ENCODE results near the gene CYSRT1.
"Not testable (repeated sequence)": the region's sequence is repeated elsewhere in the genome, so short reads cannot be mapped to it uniquely, and the experiment has no call there.

The CYSRT1 gene

GRCh38 chr9:137252555-137253506, 27.9 kb downstream of the CYSRT1 start:
- DNase-seq (ENCODE audit: low spot score): no peak

- no peak for DNase-seq (ENCODE audit: low spot score)
These were observed 29.0 kb downstream of the CYSRT1 start for GRCh38 chr9:137253717-137254623.

DNA sequence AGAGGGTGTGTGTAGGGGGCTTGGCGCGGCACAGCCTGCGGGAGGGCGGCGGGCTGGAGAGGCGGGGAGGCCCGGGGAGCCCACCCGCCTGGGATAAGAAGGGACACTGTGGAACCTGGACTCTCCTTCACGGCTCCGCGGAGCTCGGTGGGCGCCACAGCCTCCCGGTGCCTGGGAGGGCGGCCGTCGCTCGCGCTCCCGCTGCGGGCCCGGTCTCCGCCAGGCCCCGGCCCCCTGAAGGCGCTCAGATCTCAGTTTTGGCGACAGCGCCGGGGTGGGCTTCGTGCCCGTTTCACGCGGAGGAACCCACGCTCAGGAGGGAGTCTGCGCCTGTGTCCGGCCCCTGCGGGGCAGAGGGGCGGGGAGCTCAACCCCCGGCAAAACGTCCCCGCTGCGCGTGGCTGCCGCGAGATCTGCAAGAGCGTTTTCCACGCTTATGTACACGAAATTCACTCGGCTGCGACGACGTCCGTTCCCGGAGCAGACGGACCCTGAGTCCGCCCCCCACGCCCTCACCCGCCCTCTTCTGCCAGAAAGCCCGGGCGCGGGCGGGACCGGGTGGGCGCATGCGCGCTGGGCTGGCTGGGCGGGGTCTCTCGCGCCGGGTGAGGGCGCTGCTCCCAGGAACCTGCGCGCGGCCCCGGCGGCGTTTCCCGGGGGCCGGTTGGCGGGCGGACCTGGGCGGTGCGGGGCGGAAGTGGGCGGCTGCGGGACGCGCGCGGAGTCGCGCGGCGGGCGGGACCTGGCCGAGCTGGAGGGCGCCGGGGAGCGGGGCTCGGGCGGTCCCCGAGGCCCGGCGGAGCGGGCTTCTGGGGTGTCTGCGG, 29.9 kb downstream of the CYSRT1 start, which contains the start of gene NELFB:
Gene NELFB (plus strand): TSS at position 704 of the 824 bp plus-strand sequence.
- DNase-seq (ENCODE audit: low spot score): peak; percentile 93

GRCh38 chr9:137255448-137256114, 30.6 kb downstream of the CYSRT1 start:
- peak; percentile 29 for DNase-seq (ENCODE audit: low spot score)

DNA sequence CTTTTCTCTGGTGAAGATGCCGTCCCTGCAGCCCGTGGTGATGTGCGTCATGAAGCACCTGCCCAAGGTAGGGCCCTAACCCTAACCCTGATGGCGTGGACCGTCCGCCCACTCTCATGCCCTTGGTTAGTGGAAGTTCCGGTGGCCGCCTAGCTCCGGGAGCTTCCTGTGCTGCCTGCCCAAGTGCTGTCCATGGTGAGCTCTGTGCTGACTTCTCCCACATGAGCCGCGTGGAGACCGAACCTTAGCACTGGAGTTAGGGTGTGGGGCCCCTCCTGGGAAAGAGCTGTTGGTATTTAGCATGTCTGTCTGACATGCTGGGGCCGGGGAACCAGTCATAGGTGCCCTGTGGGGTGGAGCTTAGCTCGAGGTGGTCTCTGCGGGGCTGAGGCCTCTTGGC, 31.4 kb downstream of the CYSRT1 start:
- no peak for DNase-seq (ENCODE audit: low spot score)

DNA sequence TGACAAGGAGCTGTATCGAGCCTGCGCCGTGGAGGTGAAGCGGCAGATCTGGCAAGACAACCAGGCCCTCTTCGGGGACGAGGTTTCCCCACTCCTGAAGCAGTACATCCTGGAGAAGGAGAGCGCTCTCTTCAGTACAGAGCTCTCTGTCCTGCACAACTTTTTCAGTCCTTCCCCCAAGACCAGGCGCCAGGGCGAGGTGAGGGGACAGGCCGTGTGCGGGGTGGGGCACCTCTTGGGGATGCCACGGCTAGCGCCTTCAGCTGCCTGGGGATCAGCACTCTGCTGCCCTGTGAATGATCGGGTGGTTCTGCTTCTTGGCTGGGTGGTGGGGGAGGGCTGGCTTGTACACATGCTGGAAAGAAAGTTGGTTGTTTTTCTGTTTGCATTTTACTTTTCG, 31.9 kb downstream of the CYSRT1 start:
- DNase-seq (ENCODE audit: low spot score): no peak

DNA sequence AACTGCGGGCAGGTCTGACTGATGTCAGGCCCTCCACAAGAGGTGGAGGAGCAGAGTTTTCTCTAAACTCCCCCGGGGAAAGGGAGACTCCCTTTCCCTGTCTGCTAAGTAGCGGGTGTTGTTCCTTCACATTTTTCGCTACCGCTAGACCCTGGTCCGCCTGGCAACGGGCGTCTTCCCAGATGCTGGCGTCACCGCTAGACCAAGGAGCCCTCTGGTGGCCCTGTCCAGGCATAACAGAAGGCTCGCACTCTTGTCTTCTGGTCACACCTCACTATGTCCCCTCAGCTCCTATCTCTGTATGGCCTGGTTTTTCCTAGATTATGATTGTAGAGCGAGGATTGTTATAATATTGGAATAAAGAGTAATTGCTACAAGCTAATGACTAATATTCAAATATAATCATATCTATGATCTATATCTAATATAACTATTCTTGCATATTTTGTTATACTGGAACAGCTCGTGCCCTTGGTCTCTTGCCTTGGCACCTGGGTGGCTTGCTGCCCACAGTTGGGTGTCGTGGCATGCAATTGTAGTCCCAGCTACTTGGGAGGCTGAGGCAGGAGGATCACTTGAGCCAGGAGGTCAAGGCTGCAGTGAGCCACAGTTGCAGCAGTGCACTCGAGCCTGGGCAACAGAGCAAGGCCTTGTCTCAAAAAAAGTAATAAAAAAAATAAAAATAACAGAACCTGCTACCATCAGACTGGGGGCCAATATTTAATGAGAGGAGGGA, 37.4 kb downstream of the CYSRT1 start:
- DNase-seq (ENCODE audit: low spot score): not testable (repeated sequence)

- no peak for DNase-seq (ENCODE audit: low spot score)
These were observed 37.9 kb downstream of the CYSRT1 start for GRCh38 chr9:137262909-137263285.

GRCh38 chr9:137263506-137263905, 38.5 kb downstream of the CYSRT1 start:
- DNase-seq (ENCODE audit: low spot score): no peak

- DNase-seq (ENCODE audit: low spot score): no peak
These were observed 39.1 kb downstream of the CYSRT1 start for GRCh38 chr9:137264067-137264466.

DNA sequence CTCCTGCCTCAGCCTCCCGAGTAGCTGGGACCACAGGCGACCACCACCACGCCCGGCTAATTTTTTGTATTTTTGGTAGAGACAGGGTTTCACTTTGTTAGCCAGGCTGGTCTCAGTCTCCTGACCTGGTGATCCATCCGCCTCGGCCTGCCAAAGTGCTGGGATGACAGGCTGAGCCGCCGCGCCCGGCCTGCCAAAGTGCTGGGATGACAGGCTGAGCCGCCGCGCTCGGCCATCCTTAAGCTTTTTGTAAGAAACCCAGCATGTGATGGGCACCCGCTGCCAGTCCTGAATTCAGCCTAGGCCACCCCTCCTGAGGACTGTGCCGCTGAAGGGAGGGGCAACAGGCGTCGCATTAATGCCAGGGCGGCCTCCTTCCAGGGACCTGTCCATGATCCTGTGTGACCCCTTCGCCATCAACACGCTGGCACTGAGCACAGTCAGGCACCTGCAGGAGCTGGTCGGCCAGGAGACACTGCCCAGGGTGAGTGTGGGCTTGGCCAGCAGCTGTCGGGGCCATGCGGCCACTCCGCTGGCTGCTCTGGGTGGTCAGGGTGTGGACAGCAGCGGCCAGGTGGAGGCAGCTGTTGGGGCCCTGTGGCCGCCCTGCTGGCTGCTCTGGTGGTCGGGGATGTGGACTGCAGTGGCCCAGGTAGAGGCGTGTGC, 40.7 kb downstream of the CYSRT1 start:
- DNase-seq (ENCODE audit: low spot score): no peak

- DNase-seq (ENCODE audit: low spot score): no peak
These were observed 41.2 kb downstream of the CYSRT1 start for GRCh38 chr9:137266162-137266527.

DNA sequence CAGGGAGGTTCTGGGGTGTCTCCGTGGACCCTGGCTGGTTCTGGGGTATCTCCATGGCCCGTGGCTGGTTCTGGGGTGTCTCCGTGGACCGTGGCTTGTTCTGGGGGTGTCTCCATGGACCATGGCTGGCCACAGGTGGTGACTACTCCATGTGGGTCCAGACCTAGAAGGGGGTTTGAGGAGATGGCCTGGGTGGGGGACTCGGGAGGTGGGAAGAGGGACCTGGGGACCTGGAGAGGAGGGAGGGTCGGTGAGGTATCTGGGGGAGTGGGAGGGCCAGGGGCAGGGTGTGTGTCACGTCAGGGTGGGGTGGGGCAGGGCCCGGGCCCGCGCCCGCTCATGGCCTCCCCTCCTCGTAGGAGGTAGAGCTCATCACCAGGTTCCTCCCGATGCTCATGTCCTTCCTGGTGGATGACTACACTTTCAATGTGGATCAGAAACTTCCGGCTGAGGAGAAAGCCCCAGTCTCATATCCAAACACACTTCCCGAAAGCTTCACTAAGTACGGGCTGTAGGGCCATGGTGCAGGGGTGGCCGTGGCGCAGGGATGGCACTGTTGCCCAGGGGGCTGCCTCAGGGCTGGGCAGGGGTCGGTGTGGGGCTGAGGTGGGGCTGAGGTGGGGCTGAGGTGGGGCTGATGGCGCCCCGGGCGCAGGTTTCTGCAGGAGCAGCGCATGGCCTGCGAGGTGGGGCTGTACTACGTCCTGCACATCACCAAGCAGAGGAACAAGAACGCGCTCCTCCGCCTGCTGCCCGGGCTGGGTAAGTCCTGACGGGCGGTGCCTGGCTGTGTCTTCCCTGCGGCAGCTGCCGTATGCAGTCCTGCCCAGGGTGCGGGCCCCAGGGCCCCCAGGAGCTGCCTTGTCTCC, 41.8 kb downstream of the CYSRT1 start:
- no peak for DNase-seq (ENCODE audit: low spot score)

DNA sequence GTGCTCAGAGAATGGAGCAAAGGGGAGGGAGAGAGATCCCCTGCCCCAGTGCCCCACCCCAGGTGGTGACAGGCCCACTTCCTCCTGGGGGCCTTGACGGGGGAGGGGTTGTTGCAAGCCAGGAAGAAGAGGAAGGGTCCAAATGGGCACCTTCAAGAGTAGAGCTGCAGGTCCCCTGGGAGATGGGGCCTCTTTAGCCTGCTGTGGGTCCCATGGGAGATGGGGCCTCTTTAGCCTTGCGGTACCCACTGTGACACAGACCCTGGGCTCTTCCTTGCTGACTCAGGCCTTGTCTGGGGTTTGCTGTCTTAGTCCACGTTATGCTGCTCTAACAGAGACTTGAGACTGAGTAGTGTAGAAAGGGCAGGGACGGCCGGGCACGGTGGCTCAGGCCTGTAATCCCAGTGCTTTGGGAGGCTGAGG, 43.0 kb downstream of the CYSRT1 start:
- no peak for DNase-seq (ENCODE audit: low spot score)

- no peak for DNase-seq (ENCODE audit: low spot score)
These were observed 43.7 kb downstream of the CYSRT1 start for GRCh38 chr9:137268538-137269201.

DNA sequence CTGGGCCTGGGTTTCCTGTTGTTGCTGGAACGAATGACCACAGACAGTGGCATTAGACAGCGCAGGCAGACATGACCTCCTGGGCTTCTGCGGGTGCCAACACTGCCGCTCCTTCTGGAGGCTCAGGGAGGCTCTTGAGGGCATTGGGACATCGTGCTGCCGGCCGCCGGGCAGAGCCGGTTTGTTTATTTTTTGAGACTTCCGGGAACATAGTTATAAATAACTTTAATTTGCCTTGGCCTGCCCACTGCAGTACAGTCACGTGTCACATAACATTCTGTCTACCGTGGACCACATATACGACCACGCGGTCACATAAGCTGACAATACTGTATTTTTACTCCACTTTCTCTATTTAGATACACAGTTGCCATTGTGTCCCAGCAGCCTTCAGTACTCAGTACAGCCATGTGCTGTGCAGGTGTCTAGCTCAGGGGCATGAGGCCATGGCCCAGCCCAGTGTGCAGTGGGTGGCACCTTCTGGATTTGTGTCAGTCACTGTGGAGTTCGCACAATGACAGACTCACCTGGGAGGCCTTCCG, 44.3 kb downstream of the CYSRT1 start:
- DNase-seq (ENCODE audit: low spot score): no peak

DNA sequence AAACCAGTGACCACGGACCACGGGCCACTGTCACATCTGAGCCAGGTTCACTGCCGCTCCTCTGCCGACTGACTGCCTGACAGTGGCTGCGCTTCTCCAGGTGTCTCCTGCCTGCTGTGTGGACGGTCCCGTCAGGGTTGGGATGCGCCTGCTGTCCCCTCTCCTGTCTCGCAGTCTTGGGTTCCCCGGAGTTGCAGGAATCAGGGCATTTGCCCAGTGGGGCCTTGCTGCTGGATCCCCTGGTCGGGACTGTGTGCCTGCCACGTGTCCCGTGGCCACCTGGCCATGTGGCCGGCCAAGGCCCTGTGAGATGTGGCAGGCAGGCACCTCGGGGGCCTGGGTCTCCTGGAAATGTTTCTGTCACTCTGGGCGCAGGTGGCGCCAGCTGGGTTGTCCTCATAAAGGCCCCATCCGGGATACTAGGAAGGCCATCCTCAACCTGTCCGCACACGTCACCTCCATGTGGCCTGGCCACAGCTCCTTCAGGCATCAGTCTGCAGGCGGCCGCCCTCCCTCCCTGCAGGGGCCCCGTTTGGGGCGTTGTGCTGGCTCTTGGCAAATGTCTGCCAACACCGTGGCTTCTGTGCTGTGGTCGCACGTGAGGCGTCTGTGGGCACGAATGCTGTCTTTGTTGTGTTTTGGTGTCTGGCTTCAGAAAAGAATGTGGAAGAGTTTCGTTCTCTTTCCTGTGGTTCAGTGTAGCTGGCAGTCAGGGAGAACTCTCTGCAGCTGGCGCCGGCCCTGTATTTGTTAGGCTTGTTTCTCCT, 46.1 kb downstream of the CYSRT1 start:
- peak; percentile 34 for DNase-seq (ENCODE audit: low spot score)

All from CD4-positive, alpha-beta T cell treated with Interleukin-6 at 100 ng/mL for 8 hours (primary cell).